GM12872 (cell line): ENCODE measurements around the gene CDH12.

ENCODE experiments used
- TF ChIP-seq, protein P1 (sequence below): IDR thresholded peaks from 3 replicates; pipeline ENCODE4 v1.5.1; 2011; ENCODE audit warnings: low read depth, mild to moderate bottlenecking, low read length, moderate library complexity; ENCODE audit not compliant: insufficient read depth

The CDH12 gene

DNA sequence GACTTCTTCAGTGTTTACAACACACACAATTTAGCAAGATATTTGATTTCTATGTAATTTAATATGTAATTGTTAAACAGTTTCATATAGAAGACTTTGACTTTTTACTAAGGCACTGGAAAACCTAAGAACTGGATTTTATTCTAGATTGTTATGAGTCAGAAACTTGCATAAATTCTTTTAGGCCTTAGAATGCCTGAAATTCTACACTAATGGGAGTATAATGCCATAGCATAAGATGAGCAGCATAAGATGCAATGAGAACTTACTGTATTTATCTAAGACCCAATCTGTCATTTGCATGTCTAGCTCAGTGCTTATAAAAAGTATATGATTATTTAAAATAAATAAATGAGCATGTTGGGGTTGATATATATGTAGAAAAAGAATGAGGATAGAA lies 285.2 kb downstream of the CDH12 start:
- TF ChIP-seq, protein P1, sequence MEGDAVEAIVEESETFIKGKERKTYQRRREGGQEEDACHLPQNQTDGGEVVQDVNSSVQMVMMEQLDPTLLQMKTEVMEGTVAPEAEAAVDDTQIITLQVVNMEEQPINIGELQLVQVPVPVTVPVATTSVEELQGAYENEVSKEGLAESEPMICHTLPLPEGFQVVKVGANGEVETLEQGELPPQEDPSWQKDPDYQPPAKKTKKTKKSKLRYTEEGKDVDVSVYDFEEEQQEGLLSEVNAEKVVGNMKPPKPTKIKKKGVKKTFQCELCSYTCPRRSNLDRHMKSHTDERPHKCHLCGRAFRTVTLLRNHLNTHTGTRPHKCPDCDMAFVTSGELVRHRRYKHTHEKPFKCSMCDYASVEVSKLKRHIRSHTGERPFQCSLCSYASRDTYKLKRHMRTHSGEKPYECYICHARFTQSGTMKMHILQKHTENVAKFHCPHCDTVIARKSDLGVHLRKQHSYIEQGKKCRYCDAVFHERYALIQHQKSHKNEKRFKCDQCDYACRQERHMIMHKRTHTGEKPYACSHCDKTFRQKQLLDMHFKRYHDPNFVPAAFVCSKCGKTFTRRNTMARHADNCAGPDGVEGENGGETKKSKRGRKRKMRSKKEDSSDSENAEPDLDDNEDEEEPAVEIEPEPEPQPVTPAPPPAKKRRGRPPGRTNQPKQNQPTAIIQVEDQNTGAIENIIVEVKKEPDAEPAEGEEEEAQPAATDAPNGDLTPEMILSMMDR = no peak

DNA sequence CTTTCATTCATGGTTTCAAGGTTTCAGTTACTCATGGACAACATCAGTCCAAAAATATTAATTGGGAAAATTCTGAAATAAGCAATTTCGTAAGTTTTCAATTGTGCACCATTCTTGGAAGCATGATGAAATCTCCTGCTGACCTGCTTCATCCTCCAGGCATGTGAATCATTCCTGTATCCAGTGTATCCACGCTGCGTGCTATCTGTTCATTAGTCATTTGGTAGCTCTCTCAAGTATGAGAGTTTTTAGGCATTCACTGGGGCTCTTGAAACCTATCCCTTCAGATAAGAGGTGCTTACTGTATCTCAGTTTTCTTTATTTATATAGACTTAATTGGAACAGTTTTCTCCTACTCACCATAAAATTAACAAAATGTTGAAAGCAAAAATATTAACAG lies 293.0 kb downstream of the CDH12 start:
- TF ChIP-seq, protein P1 = no peak

DNA sequence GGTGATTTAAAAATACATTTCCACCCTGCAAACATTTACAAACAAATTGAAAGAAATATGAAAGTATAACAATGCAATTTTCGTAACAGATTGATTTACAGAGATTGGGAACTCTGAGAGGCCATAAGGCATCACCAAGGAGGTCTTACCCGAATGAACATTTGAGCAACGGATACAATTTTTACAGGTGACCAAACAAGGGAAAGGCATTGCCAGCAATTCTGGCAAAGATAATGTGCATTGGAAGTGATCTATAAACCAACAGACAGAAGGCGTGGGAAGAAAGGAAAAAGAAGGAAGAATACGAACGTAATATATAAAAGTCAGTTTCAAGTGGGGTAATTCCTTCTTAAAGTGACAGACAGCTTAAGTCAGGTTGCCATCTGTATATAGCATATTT lies 295.9 kb downstream of the CDH12 start:
- TF ChIP-seq, protein P1 = no peak

DNA sequence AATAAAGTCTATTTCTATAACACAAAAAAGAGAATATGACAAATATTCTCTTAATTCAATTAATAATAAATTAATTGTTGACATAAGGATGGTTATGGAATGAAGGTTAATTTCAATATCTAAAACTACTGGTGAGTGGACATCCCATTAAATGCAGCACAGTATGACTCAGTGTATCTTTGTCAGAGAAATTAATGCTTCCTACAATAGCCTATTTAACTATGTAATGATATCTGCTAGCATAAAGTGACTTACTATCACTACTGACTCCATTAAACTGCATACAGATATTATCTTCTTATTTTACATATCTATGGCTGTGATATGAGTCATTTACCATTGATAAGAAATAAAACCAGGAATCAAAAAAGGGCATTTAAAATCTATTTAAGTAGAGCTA lies 298.7 kb downstream of the CDH12 start:
- TF ChIP-seq, protein P1 = no peak

DNA sequence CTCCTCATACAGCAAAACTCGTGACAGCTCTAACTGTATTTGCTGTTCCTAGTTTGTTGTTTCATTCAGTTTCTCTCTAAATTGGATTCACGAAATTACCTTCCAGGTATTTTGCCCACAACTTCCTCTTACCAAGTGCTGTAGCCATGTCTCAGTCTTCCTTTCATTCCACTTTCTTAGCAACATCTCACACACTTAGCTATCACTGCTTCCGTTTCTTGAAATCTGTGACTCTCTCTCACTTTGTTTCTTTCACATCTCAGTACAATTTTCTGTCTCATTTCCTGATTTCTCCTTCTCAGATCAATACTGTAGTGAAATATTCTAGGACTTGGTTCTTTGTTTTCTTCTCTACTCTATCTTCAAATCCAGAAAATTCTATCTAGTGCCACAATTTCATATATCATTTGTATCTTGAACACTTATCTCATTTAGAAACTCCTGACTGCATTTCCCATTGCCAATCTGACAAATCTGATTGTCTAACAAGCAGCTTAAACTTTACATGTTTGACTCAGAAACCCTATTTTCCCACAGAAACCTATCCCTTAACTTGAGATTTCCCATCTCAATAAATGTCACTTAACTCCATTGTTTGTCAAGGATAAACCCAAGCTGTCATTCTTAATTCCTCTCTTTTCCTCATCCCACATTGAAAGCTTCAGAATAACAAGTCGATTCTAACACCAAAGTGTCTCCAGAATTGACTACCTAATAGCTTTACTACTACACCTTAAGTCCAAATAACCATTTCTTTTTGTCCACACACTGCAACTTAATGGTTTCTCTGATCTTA lies 303.1 kb downstream of the CDH12 start:
- TF ChIP-seq, protein P1 = no peak

DNA sequence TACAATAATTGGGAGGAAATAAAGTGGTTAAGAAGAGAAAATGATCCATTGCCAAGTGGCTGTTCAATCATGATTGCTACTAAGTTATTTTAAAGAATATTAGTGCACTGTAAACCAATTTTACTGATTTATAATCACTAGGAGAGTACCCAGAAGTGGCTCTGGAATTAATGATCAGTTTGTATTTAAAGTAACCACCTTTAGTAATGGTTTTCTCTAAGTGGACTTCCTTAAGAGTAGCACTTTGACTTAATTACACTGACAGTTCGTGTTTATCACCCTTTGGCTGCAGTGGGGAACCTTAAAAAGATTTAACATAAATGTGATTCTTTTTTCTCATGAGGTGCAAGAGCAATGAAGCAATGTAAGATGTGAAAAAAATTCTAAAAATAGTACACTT lies 310.8 kb downstream of the CDH12 start:
- TF ChIP-seq, protein P1 = no peak

DNA sequence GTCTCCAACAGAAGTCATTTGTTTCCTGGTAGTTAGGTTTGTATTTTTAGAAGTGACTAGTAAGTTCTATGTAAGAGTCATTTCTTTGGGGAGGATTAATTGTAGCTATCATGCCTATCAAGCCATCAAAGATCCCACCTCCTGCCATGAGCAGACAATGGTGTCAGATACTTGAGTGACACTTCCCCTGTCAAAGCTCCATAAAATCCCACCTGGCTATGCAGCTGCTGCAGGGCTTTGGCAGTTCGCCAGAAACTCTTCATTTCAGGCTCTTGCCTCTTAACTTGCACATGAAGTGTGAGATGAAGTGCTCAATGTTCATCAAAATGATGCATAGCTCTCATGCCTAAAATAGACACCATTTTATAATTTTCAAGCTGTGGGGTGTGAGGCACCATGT lies 312.1 kb downstream of the CDH12 start:
- TF ChIP-seq, protein P1 = no peak
